ENCODE measurements around the gene HNRNPLL. TPM values are rescaled to one million over a fixed set of nuclear protein-coding genes. Genes with fewer than 3 reads are reported as not detected.

HNRNPLL gene
- total RNA-seq, 4 donors from 2014 or later = 20.5 to 37.9 (median 26.8) TPM

DNA sequence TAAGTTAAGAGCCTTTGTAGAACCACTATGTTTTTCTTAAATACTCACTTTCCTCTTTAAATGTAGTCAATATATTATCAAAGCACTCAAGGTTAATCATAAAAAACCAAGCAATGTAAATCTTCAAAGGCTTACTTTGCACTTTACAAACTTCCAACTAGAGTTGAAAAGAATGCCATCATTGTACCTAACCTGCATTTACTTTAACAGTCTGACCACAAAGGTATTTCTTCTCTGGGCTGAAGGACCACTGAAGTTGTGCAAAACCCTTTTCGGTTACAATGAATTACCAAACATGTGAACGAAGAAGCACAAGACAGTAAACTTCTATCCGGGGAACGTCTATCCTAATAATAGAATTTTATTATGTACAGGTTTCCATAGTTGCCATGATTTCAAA is 3.0 kb downstream of the HNRNPLL start:
- intact Hi-C loops (cut with DNase I; ENCODE audit: low total_unique reads) = no loop called here
- WGBS, 2 donors = 22 to 39% methylated on average over 4 of the region's 4 CpGs
- TF ChIP-seq, protein P1, sequence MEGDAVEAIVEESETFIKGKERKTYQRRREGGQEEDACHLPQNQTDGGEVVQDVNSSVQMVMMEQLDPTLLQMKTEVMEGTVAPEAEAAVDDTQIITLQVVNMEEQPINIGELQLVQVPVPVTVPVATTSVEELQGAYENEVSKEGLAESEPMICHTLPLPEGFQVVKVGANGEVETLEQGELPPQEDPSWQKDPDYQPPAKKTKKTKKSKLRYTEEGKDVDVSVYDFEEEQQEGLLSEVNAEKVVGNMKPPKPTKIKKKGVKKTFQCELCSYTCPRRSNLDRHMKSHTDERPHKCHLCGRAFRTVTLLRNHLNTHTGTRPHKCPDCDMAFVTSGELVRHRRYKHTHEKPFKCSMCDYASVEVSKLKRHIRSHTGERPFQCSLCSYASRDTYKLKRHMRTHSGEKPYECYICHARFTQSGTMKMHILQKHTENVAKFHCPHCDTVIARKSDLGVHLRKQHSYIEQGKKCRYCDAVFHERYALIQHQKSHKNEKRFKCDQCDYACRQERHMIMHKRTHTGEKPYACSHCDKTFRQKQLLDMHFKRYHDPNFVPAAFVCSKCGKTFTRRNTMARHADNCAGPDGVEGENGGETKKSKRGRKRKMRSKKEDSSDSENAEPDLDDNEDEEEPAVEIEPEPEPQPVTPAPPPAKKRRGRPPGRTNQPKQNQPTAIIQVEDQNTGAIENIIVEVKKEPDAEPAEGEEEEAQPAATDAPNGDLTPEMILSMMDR (IDR thresholded peaks at IDR 0.05) = no peak
- TF ChIP-seq POLR2A (IDR thresholded peaks at IDR 0.05) = no peak
- no peak overlapping the region for H3K4me3 ChIP-seq (ENCODE audit: low read depth, poor library complexity, severe bottlenecking)
- DNase-seq (ENCODE audit: low spot score in 2 of 2) = no peak

DNA sequence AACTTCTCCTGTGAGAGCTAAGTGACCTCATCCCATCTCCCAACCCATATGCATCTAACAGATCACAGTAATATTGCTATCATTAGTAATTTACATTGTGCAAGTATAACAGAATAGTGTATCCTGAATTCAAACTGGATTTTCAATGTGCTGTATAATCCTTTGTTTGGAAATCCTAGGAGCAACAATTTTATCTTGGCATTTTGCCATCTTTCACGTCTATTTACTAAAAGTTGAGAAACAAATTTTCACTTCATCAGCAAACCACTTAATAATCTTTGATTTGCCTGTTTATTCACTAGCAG is 3.8 kb downstream of the HNRNPLL start:
- WGBS, 2 donors = 0 to 5% methylated on average over 1 of the region's 1 CpG
- no peak for DNase-seq (ENCODE audit: low spot score in 2 of 2)
- intact Hi-C loops (cut with DNase I; ENCODE audit: low total_unique reads) = no loop called here
- TF ChIP-seq, protein P1 (IDR thresholded peaks at IDR 0.05) = no peak
- TF ChIP-seq POLR2A (IDR thresholded peaks at IDR 0.05) = no peak
- no peak overlapping the region for H3K4me3 ChIP-seq (ENCODE audit: low read depth, poor library complexity, severe bottlenecking)

DNA sequence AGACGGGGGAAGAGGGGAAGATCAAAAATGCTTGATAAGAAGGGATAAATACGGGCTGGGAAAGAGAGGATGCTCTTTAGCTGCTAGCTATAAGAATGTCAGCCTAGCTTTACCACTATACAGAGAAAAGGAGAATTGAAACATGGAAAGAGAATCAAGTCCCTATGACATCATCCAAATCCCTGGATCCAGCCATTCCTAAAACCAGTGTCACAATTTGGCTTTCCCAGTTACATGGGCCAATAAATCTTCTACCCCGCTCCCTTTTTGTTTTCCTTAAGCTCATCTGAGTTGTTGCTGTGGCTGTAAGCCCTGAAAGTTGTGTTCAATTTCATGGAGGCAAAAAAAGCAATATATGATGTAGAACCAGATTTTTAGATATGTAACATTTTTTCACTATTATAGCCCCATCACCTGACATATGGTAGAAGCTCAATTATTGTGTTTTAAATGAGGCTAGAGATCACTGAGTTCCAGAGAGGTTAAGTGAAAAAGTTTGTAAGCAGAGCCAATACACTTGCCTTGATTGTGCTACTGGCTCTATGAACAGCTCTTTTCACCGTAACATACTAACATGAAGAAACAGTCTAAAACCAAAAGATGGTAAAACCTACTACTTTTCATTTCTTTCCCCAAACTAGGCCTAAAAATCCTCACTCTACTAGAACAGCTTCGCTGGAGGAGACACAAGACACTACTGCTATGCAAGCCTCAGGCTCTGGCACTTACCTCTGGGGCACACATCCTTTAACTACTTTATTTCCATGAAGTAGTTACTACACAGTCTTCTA is 4.3 kb downstream of the HNRNPLL start:
- TF ChIP-seq, protein P1 (IDR thresholded peaks at IDR 0.05) = no peak
- TF ChIP-seq POLR2A (IDR thresholded peaks at IDR 0.05) = no peak
- H3K4me3 ChIP-seq (ENCODE audit: low read depth, poor library complexity, severe bottlenecking) = no peak overlapping the region
- WGBS, 2 donors = 73 to 74% methylated on average over 5 of the region's 5 CpGs
- intact Hi-C loops (cut with DNase I; ENCODE audit: low total_unique reads) = no loop called here
- DNase-seq (ENCODE audit: low spot score in 2 of 2) = no peak

DNA sequence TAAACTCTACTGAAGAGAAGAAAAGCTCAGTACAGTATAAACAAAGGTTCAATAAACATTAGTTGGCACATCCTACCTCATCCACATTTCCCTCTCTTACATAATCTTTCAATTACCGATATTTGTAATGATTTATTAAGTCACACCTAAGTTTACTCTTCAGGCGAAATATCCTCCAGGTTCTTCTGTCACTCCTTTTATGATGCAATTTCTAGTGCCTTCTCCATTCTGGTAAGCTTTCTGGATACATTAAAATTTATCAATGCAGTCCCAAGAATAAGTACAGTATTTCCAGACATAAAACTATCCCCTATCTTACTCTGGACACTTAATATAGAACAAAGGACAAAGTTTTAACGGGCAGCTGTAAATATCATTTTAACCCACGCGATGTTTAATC is 5.6 kb downstream of the HNRNPLL start:
- 89% methylated on average over 5 of the region's 5 CpGs for WGBS, 2 donors
- DNase-seq (ENCODE audit: low spot score in 2 of 2) = no peak
- intact Hi-C loops (cut with DNase I; ENCODE audit: low total_unique reads) = no loop called here
- TF ChIP-seq, protein P1 (IDR thresholded peaks at IDR 0.05) = no peak
- TF ChIP-seq POLR2A (IDR thresholded peaks at IDR 0.05) = no peak
- no peak overlapping the region for H3K4me3 ChIP-seq (ENCODE audit: low read depth, poor library complexity, severe bottlenecking)

DNA sequence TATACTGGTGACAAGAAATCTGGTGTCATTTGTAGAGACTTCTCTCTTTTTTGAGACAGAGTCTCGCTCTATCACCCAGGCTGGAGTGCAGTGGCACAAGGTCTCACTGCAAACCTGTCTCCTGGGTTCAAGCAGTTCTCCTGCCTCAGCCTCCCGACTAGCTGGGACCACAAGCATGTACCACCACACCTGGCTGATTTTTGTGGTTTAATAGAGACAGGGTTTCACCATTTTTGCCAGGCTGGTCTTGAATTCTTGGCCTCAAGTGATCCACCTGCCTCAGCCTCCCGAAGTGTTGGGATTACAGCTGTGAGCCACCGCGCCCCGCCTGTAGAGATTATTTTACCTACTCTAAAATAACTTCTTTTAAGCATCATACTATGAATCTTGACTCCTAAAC is 6.5 kb downstream of the HNRNPLL start:
- no peak overlapping the region for H3K4me3 ChIP-seq (ENCODE audit: low read depth, poor library complexity, severe bottlenecking)
- WGBS, 2 donors = 94 to 97% methylated on average over 6 of the region's 6 CpGs
- TF ChIP-seq, protein P1 (IDR thresholded peaks at IDR 0.05) = no peak
- no peak for TF ChIP-seq POLR2A (IDR thresholded peaks at IDR 0.05)
- intact Hi-C loops (cut with DNase I; ENCODE audit: low total_unique reads) = no loop called here
- DNase-seq (ENCODE audit: low spot score in 2 of 2) = no peak

DNA sequence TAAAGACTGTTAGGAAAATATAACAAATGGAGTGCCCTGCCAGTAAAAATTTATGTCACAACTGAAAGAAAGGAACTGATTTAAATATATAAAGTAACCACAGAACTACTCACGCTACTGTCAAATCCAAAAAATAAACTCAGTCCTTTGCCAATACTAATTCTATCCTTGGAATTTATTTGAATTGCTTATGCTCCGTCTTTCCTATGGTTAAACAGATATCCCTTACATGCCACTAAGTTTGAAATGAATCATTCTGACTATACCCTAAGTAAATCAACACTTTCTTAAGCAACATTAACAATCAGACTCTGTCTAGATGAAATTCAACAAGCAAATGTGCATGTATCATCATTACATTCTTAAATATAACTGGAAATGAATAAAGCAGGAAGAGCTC is 9.8 kb downstream of the HNRNPLL start:
- intact Hi-C loops (cut with DNase I; ENCODE audit: low total_unique reads) = no loop called here
- 48 to 60% methylated on average over 2 of the region's 2 CpGs for WGBS, 2 donors

More for the DNA sequence above, 9.8 kb downstream of the HNRNPLL start:
- no peak for DNase-seq (ENCODE audit: low spot score in 2 of 2)
- no peak for TF ChIP-seq POLR2A (IDR thresholded peaks at IDR 0.05)
- TF ChIP-seq, protein P1 (IDR thresholded peaks at IDR 0.05) = no peak
- no peak overlapping the region for H3K4me3 ChIP-seq (ENCODE audit: low read depth, poor library complexity, severe bottlenecking)
